CD4-positive, alpha-beta memory T cell (primary cell): ENCODE data around the gene PABPC5. TPM values are rescaled to one million over a fixed set of nuclear protein-coding genes. Genes with fewer than 3 reads are reported as not detected.

Experiments
- CTCF ChIA-PET: fragments of 350-600 bp; sonication (Branson Sonifier 250); formaldehyde crosslinking; loops from one replicate; lab custom pipeline; 2021; ENCODE audit warnings: inconsistent platforms; ENCODE audit not compliant: partially characterized antibody; lab: Charles Lee
- POLR2A ChIA-PET: fragments of 350-600 bp; sonication (Branson Sonifier 250); formaldehyde crosslinking; loops from one replicate; lab custom pipeline; 2021; ENCODE audit not compliant: partially characterized antibody; lab: Charles Lee
- DNase-seq, 5 donors: peaks; one replicate each; pipeline versions ENCODE4 v3.0.0 to v3.0.0-alpha.2; 2020 to 2022; ENCODE audit warnings: mixed read lengths in 1 of 5
- H3K27ac ChIP-seq: one replicate; pipeline ENCODE4 v1.7.0; 2013; ENCODE audit warnings: low read depth, low read length
- H3K27me3 ChIP-seq: 2 replicates; pipeline ENCODE4 v1.7.0; 2013; ENCODE audit warnings: mild to moderate bottlenecking, low read length, moderate library complexity; ENCODE audit not compliant: insufficient read depth
- H3K36me3 ChIP-seq: 2 replicates; pipeline ENCODE4 v1.7.0; 2013; ENCODE audit warnings: mild to moderate bottlenecking, low read length, moderate library complexity; ENCODE audit not compliant: insufficient read depth
- H3K4me1 ChIP-seq: 2 replicates; pipeline ENCODE4 v1.7.0; 2013; ENCODE audit warnings: mild to moderate bottlenecking, low read length, moderate library complexity; ENCODE audit not compliant: insufficient read depth
- H3K4me3 ChIP-seq, 2 donors: one replicate each; pipeline ENCODE4 v1.7.0; 2013; ENCODE audit warnings: low read length in 2 of 2, mild to moderate bottlenecking in 1 of 2
- H3K9me3 ChIP-seq, 2 donors: one replicate each; pipeline ENCODE4 v1.7.0; 2013; ENCODE audit warnings: low read length in 2 of 2, control low read depth in 1 of 2; ENCODE audit not compliant: control insufficient read depth in 1 of 2
- H3K27ac Mint-ChIP-seq, 7 donors: one replicate each; pipeline ENCODE4 v1.8.0; 2020 to 2021; ENCODE audit warnings: mixed read lengths in 7 of 7, mild to moderate bottlenecking in 6 of 7, inconsistent platforms in 3 of 7, moderate library complexity in 3 of 7
- H3K27me3 Mint-ChIP-seq, 2 donors: one replicate each; pipeline ENCODE4 v1.8.0; 2020 to 2021; ENCODE audit warnings: mixed read lengths in 2 of 2
- H3K36me3 Mint-ChIP-seq, 2 donors: one replicate each; pipeline ENCODE4 v1.8.0; 2020 to 2021; ENCODE audit warnings: mixed read lengths in 2 of 2, inconsistent platforms in 1 of 2, mild to moderate bottlenecking in 1 of 2
- H3K4me1 Mint-ChIP-seq, 4 donors: one replicate each; pipeline ENCODE4 v1.8.0; 2020 to 2021; ENCODE audit warnings: mixed read lengths in 4 of 4, mild to moderate bottlenecking in 1 of 4
- H3K4me3 Mint-ChIP-seq, 8 donors: one replicate each; pipeline ENCODE4 v1.8.0; 2020 to 2021; ENCODE audit warnings: mixed read lengths in 8 of 8, mild to moderate bottlenecking in 7 of 8, moderate library complexity in 6 of 8, inconsistent platforms in 3 of 8
- H3K9me3 Mint-ChIP-seq, 8 donors: one replicate each; pipeline ENCODE4 v1.8.0; 2020 to 2021; ENCODE audit warnings: mixed read lengths in 8 of 8, mild to moderate bottlenecking in 5 of 8, inconsistent platforms in 3 of 8, moderate library complexity in 1 of 8
- intact Hi-C: fragments of 100-400 bp; cut with micrococcal nuclease; formaldehyde crosslinking; loops from one replicate; pipeline ENCODE4 v1.15.1; 2023
- polyA plus RNA-seq, 2 donors: library from polyadenylated mRNA; unstranded; fragments of 300-500 nt; fragmentation: Illumina TruSeq; gene quantifications; one replicate each; pipeline ENCODE4 v1.2.3, GENCODE V29; 2021
- total RNA-seq, 2 experiments: library from RNA; stranded (reverse); gene quantifications; one replicate each; pipeline ENCODE4 v1.2.3, GENCODE V29; 2021

PABPC5 gene
- total RNA-seq, result not detected
- polyA plus RNA-seq, result not detected

DNA sequence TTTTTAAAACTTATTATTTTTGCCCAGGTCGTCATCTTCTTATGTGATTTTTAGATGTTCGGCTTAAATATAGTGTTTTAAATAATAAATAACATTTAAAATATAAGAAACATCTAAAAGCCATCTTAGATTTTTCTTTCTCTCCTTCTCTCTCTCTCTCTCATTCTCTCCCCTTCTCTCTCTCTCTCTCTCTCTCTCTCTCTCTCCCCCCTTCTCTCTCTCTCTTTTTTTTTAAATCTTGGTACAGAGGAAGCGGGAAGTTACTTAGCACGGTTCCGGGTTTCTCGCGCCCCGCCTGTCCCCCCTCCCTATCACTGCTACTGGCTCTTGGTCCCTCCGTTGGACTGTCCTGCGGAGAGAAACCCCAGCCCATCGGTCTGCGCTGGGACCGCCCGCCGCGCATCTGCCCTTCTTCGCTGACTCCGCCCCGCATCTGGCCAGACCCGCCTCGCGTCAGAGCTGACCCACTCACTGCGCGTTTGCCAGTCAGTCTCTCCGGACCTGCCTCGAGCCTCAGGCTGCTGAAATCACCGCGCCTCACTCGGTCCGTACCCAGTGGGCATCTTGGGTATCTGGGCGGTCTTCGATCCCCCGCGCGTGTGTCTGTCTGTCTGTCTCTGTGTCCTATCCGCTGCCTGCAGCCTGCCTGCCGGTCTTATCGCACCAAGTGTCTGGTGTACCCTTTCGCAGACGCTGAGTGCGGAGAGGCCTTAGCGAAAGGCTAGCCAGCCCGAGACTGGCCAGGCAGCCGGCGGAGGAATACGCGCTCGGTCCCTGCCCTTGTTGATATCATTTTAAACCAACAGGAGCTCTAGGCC, at the start of gene PABPC5:
TSS of gene PABPC5 (plus strand) at position 489 of the 818 bp plus-strand sequence. CDS start 739 bp downstream, outside the sequence.
- intact Hi-C loops, result no loop called here
- Histone ChIP-seq H3K27me3 (no peaks in the 10 kb centered on the region), H3K36me3 (no peaks in the 10 kb centered on the region), H3K4me3 (no peak within 1 kb of the TSS), H3K4me1 (no peaks in the 10 kb centered on the region), H3K9me3 (no peaks in the 10 kb centered on the region), H3K27ac (no peak within 1 kb of the TSS)
- peaks cover 0 to 3% (median under 1%) of the 10 kb centered on the region in 8 donors for H3K9me3 Mint-ChIP-seq
- no peak for DNase-seq
- no peaks in the 10 kb centered on the region for H3K27me3 Mint-ChIP-seq
- ChIA-PET POLR2A (no interaction called here), CTCF (no interaction called here)
- no peaks in the 10 kb centered on the region for H3K4me1 Mint-ChIP-seq
- peak within 1 kb of the TSS in 3 of 8 donors; percentile 54 to 70 (median 68) for H3K4me3 Mint-ChIP-seq
- H3K27ac Mint-ChIP-seq, result peak within 1 kb of the TSS in 1 of 7 donors; percentile 4
- no peaks in the 10 kb centered on the region for H3K36me3 Mint-ChIP-seq

DNA sequence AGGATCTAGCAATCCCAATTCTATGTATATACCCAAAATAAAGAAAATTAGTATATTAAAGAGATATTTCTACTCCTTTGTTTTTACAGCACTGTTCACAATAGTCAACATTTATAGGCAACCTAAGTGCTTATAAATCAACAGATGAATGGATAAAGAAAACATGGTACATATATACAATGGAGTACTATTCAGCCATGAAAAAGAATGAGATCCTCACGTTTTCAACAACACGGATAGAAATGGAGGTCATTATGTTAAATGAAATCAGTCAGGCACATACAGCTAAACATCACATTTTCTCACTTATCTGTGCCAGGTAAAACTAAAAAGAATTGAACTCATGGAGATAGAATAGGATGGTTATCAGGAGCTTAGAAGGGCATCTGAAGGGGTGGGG, 45.6 kb upstream of the PABPC5 start:
- no peaks in the 10 kb centered on the region for H3K9me3 ChIP-seq
- no peaks in the 10 kb centered on the region for H3K27me3 ChIP-seq
- no peaks in the 10 kb centered on the region for H3K27me3 Mint-ChIP-seq
- no peak overlapping the region for H3K4me3 Mint-ChIP-seq
- intact Hi-C loops, result no loop called here
- POLR2A ChIA-PET, result no interaction called here
- H3K27ac Mint-ChIP-seq, result no peak overlapping the region
- no peaks in the 10 kb centered on the region for H3K4me1 ChIP-seq
- no peak for DNase-seq
- no peaks in the 10 kb centered on the region for H3K36me3 ChIP-seq
- CTCF ChIA-PET, result no interaction called here
- no peak overlapping the region for H3K27ac ChIP-seq
- no peaks in the 10 kb centered on the region for H3K36me3 Mint-ChIP-seq
- H3K4me1 Mint-ChIP-seq, result no peaks in the 10 kb centered on the region
- peaks cover 0 to 6% (median 0%) of the 10 kb centered on the region in 8 donors for H3K9me3 Mint-ChIP-seq
- no peak overlapping the region for H3K4me3 ChIP-seq

DNA sequence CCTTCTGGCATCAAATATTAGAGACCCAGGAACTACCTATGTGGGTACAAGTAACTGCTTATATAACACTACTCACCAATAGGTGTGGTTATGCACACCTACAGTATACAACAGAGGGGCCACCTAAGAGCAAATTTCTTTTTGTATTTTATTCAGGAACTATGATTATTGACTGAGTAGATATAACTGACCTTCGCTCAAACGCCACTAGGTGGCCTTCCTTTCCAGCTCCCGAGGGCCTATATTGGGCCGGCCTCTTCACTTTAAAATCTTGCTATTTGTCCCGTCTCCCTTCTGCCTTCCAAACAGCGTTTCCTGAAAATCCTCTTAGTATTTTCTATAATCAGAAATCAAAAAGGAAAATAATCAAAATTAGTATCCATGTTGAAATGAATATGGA, 19.9 kb upstream of the PABPC5 start:
- Histone ChIP-seq H3K4me3 (no peak overlapping the region), H3K36me3 (no peaks in the 10 kb centered on the region), H3K4me1 (no peaks in the 10 kb centered on the region), H3K9me3 (no peaks in the 10 kb centered on the region), H3K27me3 (no peaks in the 10 kb centered on the region), H3K27ac (no peak overlapping the region)
- ChIA-PET POLR2A (no interaction called here), CTCF (no interaction called here)
- H3K27me3 Mint-ChIP-seq, result no peaks in the 10 kb centered on the region
- H3K9me3 Mint-ChIP-seq, result peaks cover 0 to 3% (median 0%) of the 10 kb centered on the region in 8 donors
- no peak for DNase-seq
- no peaks in the 10 kb centered on the region for H3K36me3 Mint-ChIP-seq
- no peak overlapping the region for H3K27ac Mint-ChIP-seq
- no peaks in the 10 kb centered on the region for H3K4me1 Mint-ChIP-seq
- intact Hi-C loops, result no loop called here
- H3K4me3 Mint-ChIP-seq, result no peak overlapping the region

DNA sequence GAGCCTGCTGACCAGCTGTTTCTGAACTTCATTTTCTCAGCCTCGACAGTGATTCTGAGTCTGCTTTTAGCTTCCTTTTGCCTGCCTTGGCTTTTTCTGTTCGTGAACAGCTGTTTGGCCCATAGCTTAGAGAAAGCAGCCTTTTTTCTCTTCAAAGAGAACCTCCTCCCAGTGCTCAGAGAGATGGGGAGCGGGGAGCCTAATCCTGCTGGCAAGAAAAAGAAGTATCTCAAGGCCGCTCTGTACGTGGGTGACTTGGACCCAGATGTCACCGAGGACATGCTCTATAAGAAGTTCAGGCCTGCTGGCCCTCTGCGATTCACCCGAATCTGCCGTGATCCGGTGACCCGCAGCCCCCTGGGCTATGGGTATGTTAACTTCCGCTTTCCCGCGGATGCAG, 756 bp downstream of the PABPC5 start:
- Mint-ChIP-seq H3K27me3 (no peaks in the 10 kb centered on the region), H3K4me3 (peak overlapping the region in 2 of 8 donors; percentile 53 to 68), H3K36me3 (no peaks in the 10 kb centered on the region), H3K27ac (no peak overlapping the region), H3K4me1 (no peaks in the 10 kb centered on the region), H3K9me3 (peaks cover 0 to 3% (median under 1%) of the 10 kb centered on the region in 8 donors)
- H3K4me1 ChIP-seq, result no peaks in the 10 kb centered on the region
- no peaks in the 10 kb centered on the region for H3K9me3 ChIP-seq
- DNase-seq, result no peak
- no peak overlapping the region for H3K27ac ChIP-seq
- ChIA-PET POLR2A (no interaction called here), CTCF (no interaction called here)
- no peak overlapping the region for H3K4me3 ChIP-seq
- intact Hi-C loops, result no loop called here
- no peaks in the 10 kb centered on the region for H3K27me3 ChIP-seq
- H3K36me3 ChIP-seq, result no peaks in the 10 kb centered on the region
